GM18868 (cell line): Measurements from ENCODE around the gene MLPH.

ENCODE experiments used
- ATAC-seq: cut with Tn5 transposase; IDR thresholded peaks from one replicate; pipeline ENCODE4 v1.9.1; 2021; ENCODE audit warnings: mild to moderate bottlenecking, moderate library complexity; ENCODE audit not compliant: unreplicated experiment

Gene MLPH

GRCh38 chr2:237599465-237600110 is 112.5 kb downstream of the MLPH start:
- no peak for ATAC-seq

- no peak for ATAC-seq
Measured at GRCh38 chr2:237600205-237600846, 113.3 kb downstream of the MLPH start.

DNA sequence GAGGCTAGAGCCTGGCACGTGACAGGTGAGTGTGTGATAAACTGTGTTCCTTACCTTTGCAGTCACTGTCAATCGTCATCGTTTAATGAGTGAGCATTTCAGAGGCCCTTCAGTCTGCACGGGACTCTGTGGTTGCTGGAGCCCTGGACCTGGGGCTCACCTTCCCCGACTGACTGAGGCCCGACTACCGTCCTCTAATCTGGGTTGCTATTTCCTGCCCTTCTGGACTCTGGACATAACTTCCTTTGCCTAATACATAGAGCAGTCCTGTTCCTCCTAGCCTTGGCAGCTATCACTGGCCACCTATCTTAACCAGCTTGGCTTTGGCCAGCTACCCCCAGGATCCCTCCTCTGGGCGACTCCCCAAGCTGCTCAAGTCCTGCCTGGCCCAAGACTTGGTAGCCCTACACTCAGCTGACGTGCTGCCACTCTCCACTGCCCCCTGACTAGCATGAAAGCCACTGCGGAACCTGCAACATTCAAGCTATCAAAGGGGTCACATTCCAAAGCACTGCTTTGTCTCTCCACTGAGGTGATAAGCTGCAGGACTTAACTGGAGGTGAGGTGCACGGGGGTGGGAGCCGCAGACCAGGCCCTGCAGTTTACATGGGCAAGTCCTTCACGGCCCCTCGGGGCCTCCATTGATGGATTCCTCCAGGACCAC is 114.5 kb downstream of the MLPH start:
- ATAC-seq, result no peak

- ATAC-seq, result no peak
Measured at GRCh38 chr2:237602409-237602808, 115.4 kb downstream of the MLPH start.

DNA sequence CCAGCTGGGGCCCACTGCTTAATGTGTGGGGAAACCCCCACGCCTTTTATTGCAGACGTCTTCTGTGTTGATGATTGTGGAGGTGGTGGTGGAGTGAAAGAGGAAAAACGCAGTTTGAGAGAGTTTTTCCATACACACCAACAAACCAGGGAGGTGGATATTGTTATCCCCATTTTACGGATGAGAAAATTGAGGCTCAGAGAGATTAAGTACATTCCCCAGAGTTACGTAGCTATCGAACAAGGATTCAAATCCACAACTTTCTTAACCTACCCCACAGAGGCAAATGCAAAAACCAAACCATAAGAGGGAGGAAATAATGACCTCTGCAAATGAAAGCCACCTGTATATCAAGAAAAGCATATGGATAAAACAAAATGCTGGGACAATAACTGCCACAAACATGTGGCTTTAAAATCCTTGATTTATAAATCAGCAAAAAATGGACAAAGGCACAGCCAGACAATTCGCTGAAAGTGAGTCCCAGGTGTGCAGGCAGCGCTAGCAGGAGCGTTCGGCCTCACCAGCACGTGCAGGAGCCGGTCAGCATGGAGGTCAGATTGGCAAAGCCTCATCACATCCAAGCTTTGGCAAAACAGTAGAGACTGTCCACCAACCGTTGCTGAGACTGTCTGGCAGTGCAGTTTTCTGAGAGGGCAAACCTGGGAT is 116.1 kb downstream of the MLPH start:
- no peak for ATAC-seq

GRCh38 chr2:237603718-237604362 is 116.8 kb downstream of the MLPH start:
- ATAC-seq, result peak; percentile 57

GRCh38 chr2:237604391-237604790 is 117.3 kb downstream of the MLPH start:
- ATAC-seq, result no peak
